Fibroblast of mammary gland (primary cell): ENCODE data around the gene MRPL34.

Experiments used
- DNase-seq: peaks from one replicate; pipeline ENCODE4 v3.0.0-alpha.2; 2010; ENCODE audit warnings: low read depth
- H3K4me3 ChIP-seq: 2 replicates; pipeline ENCODE4 v1.5.1; 2011; ENCODE audit warnings: low read depth, mild to moderate bottlenecking, low read length, moderate library complexity; ENCODE audit not compliant: control insufficient read depth
- TF ChIP-seq, protein P1 (sequence below): conservative IDR thresholded peaks from 2 replicates; pipeline ENCODE4 v1.5.1; 2011; ENCODE audit warnings: low read depth, low read length, inconsistent platforms; ENCODE audit not compliant: control insufficient read depth, insufficient read depth

The MRPL34 gene

DNA sequence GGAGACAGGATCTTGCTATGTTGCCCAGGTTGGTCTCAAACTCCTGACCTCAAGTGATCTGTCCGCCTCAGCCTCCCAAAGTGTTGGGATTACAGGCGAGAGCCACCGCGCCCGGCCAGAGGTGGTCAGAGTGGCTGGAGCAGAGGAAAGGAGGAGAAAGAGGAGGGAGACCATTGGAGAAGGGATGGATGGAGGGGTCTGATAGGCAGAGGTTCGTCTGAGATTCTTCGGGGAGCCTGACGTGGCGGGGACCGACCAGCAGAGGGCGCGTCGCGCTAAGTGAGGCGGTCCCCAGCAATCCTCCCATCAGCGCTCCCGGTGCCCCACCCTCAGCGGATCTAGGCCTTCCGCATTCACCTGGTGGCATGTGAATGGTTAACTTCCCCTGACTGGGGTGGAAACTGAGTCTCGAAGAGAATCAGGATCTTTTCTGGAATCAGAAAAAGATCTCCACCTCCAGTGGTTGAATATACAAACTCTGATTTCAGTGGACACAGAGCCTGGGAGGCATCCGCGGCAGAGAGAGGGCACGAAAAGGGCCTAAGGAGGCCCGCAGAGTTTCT, 40.5 kb downstream of the MRPL34 start:
- H3K4me3 ChIP-seq, result no peak overlapping the region
- TF ChIP-seq, protein P1, sequence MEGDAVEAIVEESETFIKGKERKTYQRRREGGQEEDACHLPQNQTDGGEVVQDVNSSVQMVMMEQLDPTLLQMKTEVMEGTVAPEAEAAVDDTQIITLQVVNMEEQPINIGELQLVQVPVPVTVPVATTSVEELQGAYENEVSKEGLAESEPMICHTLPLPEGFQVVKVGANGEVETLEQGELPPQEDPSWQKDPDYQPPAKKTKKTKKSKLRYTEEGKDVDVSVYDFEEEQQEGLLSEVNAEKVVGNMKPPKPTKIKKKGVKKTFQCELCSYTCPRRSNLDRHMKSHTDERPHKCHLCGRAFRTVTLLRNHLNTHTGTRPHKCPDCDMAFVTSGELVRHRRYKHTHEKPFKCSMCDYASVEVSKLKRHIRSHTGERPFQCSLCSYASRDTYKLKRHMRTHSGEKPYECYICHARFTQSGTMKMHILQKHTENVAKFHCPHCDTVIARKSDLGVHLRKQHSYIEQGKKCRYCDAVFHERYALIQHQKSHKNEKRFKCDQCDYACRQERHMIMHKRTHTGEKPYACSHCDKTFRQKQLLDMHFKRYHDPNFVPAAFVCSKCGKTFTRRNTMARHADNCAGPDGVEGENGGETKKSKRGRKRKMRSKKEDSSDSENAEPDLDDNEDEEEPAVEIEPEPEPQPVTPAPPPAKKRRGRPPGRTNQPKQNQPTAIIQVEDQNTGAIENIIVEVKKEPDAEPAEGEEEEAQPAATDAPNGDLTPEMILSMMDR, result peak; percentile 76
- DNase-seq, result peak; percentile 54

DNA sequence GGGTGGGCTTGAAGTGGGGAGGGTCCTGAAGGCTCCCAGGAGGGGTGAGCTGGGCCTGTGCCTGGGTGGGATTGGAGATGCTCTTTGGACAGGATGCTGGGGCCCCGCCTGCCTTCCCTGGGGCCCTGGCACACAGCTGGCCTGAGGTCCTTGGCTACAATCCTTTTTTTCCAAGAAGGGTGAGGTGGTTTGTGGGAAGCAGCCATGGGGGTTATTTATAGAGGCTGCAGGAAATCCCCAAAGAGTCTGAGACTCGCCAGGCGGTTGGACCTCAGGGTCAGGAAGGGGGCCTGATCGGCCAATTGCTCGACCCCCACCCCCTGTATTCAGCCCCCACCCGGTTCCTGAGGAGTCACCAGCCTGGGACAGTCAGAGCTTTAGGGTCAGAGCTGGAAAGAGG, 41.7 kb downstream of the MRPL34 start:
- H3K4me3 ChIP-seq, result no peak overlapping the region
- TF ChIP-seq, protein P1, result no peak
- DNase-seq, result no peak

DNA sequence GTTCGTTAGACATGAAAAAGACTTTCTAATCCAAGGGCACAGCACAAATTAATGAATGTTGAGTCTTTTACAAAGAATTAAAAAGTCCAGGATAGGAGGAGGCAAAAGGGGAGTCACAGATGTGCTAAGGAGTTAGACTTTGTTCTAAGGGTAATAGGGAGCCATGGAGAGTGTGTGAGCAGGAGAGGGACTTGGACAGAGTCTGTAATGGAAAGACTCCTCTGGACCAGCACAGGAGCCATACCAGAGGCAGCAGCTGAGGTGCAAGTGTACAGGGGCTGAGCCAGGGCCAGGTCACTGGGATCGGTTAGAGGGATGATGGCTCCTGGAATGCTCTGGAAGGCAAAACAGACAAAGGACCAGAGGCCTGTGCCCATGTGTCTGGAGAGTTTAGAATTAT, 42.2 kb downstream of the MRPL34 start:
- no peak overlapping the region for H3K4me3 ChIP-seq
- DNase-seq, result no peak
- TF ChIP-seq, protein P1, result no peak

DNA sequence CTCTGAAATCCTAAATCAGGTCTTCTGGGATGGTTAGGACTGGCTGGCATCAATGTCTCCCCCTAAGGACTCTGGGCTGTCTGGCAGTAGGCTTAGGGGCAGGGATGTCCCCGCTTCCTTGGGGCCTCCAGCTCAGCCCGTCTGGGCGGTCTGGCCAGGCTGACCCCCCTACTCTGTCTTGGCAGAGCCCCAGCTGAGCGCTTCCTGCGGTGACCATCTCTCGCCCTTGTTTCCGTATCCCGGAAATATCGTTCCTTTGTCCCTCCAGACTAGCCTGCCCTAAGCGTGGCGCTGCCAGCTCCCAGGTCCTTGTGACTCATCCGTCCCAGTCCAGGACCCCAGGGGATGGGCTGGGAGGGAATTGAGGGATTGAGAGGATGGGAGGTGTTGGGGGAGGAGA, 43.0 kb downstream of the MRPL34 start:
- DNase-seq, result peak; percentile 67
- TF ChIP-seq, protein P1, result no peak
- no peak overlapping the region for H3K4me3 ChIP-seq

DNA sequence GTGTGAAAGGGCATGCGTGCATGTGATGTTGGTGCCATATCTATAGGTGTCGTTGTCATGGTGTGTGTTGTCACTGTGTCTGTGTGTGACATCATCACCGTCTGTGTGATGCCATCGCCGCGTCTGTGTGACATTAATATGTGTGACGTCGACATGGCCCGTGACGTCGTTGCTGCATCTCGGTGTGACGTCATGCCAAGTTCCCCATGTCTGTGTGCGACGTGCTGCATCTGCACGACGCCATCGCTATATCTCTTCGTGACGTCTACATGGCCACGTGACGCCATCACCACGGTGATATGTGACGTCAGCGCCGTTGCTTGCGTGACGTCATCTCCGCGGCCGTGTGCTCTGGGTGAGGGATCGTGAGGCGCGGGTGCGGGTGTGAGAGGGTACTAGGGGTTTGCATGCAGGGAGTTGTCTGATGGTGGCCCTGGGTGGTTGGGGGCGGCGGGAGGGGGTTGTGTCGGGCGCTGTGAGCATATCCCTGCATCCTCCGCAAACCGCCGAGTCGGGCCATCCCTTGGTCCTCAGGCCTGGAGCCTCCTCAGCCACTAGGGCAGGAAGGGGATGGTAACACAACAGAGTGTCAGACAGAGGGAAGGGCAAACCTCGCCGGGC, 46.3 kb downstream of the MRPL34 start:
- DNase-seq, result no peak
- TF ChIP-seq, protein P1, result no peak
- no peak overlapping the region for H3K4me3 ChIP-seq

DNA sequence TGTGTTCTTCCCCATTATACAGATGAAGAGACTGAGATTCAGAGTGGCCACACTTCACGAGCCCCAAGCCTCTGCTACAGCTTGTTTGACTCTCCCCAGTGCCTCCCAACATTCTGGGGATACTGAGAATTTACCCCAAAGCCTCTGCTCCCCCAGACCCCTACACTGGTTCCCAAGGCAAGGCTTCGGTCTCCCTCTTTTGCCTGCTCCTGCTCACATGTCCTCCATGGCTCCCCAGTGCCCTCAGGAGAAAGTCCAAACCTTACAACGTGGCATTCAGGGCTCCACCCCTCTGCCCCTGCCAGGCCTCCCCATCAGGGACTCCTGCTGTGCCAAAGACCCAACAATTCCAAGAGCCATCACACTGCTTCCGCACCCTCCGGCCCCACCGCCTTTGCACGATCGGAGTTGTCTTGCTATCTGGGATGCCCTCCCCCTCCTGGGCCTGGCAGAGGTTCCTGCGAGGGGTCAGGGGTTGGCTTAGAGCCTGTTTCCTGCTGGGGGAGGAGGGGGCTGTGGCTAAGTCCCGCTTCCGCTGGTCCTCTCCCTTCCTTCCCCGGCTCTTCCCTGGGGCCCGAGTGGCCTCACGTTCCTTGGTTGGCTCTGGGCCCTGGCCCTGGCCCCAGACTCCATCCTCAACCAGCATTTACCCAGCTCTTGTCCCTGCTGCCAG, 47.1 kb downstream of the MRPL34 start:
- no peak for DNase-seq
- TF ChIP-seq, protein P1, result no peak
- H3K4me3 ChIP-seq, result no peak overlapping the region

DNA sequence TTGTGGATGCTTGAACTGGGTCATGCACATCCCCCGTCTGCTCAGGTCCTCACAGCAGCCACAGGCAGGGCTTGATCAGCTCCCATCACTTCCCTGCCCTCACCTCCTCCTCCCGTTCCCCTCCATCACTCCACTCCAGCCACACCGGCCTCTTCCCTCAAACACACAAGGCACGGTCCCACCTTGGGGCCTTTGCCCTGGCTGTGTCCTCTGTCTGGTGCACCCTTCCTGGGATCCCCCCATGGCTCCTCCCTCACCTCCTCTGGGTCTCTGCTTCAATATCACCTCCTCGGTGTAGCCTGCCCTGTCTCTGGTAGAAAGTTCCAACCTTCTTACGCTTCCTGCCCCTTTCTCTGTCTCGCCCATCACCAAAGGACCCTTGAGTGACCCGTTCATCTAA, 47.7 kb downstream of the MRPL34 start:
- no peak for DNase-seq
- H3K4me3 ChIP-seq, result no peak overlapping the region
- TF ChIP-seq, protein P1, result no peak
